ENCODE data around the gene GRN.

DNA sequence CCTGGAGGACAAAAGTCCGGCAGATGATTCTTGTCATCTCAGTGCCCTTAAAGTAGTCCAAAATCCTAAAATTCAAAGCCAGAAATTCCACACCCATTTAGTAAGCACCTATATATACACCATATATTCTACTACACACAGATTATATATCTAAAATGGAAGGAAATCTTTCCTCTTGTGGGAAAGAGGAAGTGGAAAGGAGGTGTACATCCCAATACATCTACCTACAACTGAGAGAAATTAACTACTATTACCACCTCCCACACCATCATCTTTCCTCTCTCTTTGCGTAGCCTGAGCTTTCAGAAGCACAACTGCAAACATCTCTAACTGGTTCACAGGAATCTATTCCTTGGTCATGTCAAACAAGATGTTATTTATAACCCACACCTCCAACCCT lies 49.7 kb downstream of the GRN start:
- no peak for TF ChIP-seq ZNF274 (IDR thresholded peaks at IDR 0.05; ENCODE audit: low read depth, low read length)
- no peak for TF ChIP-seq YY1 (IDR thresholded peaks at IDR 0.05; ENCODE audit: insufficient read depth, insufficient read length)
